Measurements from ENCODE around the gene PDSS2. TPM values are rescaled to one million over a fixed set of nuclear protein-coding genes. Genes with fewer than 3 reads are reported as not detected.

Gene PDSS2
- total and polyA plus RNA-seq, 2 of the 4 experiments (the other 2 are of a cell fraction) = 8.6 to 9.2 TPM

DNA sequence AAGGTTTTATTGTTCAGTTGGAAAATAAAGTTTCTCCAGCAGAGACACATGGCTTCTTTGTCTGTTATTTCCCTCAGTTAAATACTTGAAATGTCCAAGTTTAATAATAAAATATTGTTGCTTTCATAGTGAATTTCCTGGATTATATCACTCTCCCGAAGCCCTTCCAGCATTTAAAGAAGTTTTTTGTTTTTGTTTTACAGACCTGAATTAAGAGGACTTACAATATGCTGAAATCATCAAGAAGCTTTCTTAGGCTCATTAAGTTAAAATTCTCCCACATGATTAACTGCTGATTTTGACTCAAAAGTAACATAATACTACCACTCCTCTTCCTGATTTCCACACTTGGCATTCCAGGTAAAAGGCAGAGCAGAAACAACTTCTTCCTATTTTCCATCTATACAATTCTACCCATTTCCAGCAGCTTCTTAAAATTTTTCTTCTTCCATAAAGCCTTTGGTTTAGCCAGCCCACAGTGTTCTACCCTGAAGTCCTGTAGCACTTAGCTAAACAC is 35.8 kb downstream of the PDSS2 start:
- H4K91ac ChIP-seq (ENCODE audit: insufficient read depth, low read depth, low read length) = no peak overlapping the region
- in situ Hi-C loops (cut with MboI; ENCODE audit: low sequenced_read_pairs) = no loop called here
- no peaks in the 10 kb centered on the region for H3K27me3 ChIP-seq (ENCODE audit: control insufficient read depth, insufficient read depth, low read length)
- no peak overlapping the region for H2BK120ac ChIP-seq (ENCODE audit: low read depth, low read length)
- no peak overlapping the region for H3K4me2 ChIP-seq (ENCODE audit: low read depth, low read length)
- peaks cover 0 to 7% of the 10 kb centered on the region in 2 experiments; a peak in 1 of 4 replicates for H3K79me1 ChIP-seq (ENCODE audit: low read depth in 1 of 2, low read length in 2 of 2)
- peaks cover 9% of the 10 kb centered on the region; the same call in 1 of the 2 replicates for H3K9me3 ChIP-seq (ENCODE audit: control insufficient read depth, insufficient read depth, low read length)
- dilution Hi-C loops (cut with HindIII; ENCODE audit: low sequenced_read_pairs, unreplicated experiment) = no loop called here
- CTCF ChIA-PET = interaction anchor here (0.7 kb wide), 1 partner anchor 36 kb away, joined by 5 read pairs; the partner anchor contains the start of gene PDSS2
- no peak overlapping the region for H3K14ac ChIP-seq (replicated peaks; ENCODE audit: low read depth, low read length)
- H4K20me1 ChIP-seq (ENCODE audit: insufficient read depth, low read length) = no peaks in the 10 kb centered on the region
- POLR2A ChIA-PET (ENCODE audit: unreplicated experiment) = interaction anchor here (0.6 to 0.7 kb wide), 2 partner anchors 67 to 393 kb away, joined by 3 read pairs; no protein-coding TSS in a partner anchor
- H2BK15ac ChIP-seq (ENCODE audit: low read depth, low read length) = no peak overlapping the region
- no peak overlapping the region for H2BK20ac ChIP-seq (ENCODE audit: low read depth, low read length)
- ATAC-seq (ENCODE audit: low read depth) = no peak
- H3K9me1 ChIP-seq (ENCODE audit: insufficient read depth, low read length) = no peaks in the 10 kb centered on the region
- H3K4me3 ChIP-seq (ENCODE audit: insufficient read depth, low read depth, low read length) = no peak overlapping the region
- no peaks in the 10 kb centered on the region for H3K36me3 ChIP-seq (ENCODE audit: control insufficient read depth, insufficient read depth, low read length)
- no TSS peak for BruUV-seq (replicated peaks)
- intact Hi-C loops (cut with micrococcal nuclease) = no loop called here
- H2BK5ac ChIP-seq (ENCODE audit: low read depth, low read length, poor library complexity, severe bottlenecking) = no peak overlapping the region
- H3K23ac ChIP-seq (ENCODE audit: low read depth, low read length) = no peak overlapping the region
- H2AFZ ChIP-seq (replicated peaks; ENCODE audit: low read length, poor library complexity) = no peak overlapping the region
- no peak for DNase-seq
- no peaks in the 10 kb centered on the region for H3K4me1 ChIP-seq (ENCODE audit: control insufficient read depth, insufficient read depth, low read length)
- H2AK5ac ChIP-seq (ENCODE audit: low read depth, low read length) = no peak overlapping the region
- no peak overlapping the region for H3K9ac ChIP-seq (ENCODE audit: low read depth, low read length)
- no peak overlapping the region for H3K27ac ChIP-seq (ENCODE audit: insufficient read depth, low read length)
- WGBS, 2 experiments (ENCODE audit: extremely low coverage in 2 of 2, insufficient read length in 1 of 2) = no CpG with 5 or more reads among the region's 1 CpG
- no peak overlapping the region for H3K56ac ChIP-seq (ENCODE audit: extremely low read depth, insufficient read depth, low read length)
- no peak for TF ChIP-seq BHLHE40 (IDR thresholded peaks at IDR 0.05; ENCODE audit: low read depth, low read length)
- no peak for TF ChIP-seq POLR2A (IDR thresholded peaks at IDR 0.05; ENCODE audit: low read depth, low read length)
- no peak for TF ChIP-seq SMC3 (IDR thresholded peaks at IDR 0.05; ENCODE audit: low read depth, low read length)
- no peak for TF ChIP-seq CEBPB (IDR thresholded peaks at IDR 0.05; ENCODE audit: low read depth, low read length)
- no peak for TF ChIP-seq CTCF (conservative IDR thresholded peaks at IDR 0.05; ENCODE audit: low read depth, low read length)
- no peak for TF ChIP-seq RCOR1 (IDR thresholded peaks at IDR 0.05; ENCODE audit: insufficient replicate concordance, low read length)
- TF ChIP-seq CHD1 (IDR thresholded peaks at IDR 0.05; ENCODE audit: low read depth, low read length) = no peak
- no peak overlapping the region for H3K4ac ChIP-seq (ENCODE audit: low read depth, low read length)
- no peak overlapping the region for H4K5ac ChIP-seq (ENCODE audit: low read depth, low read length)
- no peak overlapping the region for H2AK9ac ChIP-seq (replicated peaks; ENCODE audit: low read depth, low read length, poor library complexity)
- no peak overlapping the region for H4K8ac ChIP-seq (ENCODE audit: low read depth in 2 of 2, low read length in 2 of 2)
- H3K18ac ChIP-seq (ENCODE audit: low read depth, low read length) = no peak overlapping the region

Measured in IMR-90 (cell line).